Superior temporal gyrus (tissue), 1 donor: ENCODE data around the gene NPIPA1.
"Not testable (repeated sequence)": the region's sequence is repeated elsewhere in the genome, so short reads cannot be mapped to it uniquely, and the experiment has no call there.

Experiments
- DNase-seq: peaks from one replicate; pipeline ENCODE4 v3.0.0-alpha.2; 2016; ENCODE audit errors: extremely low spot score

NPIPA1 gene

GRCh38 chr16:14930246-14930645 lies 7.0 kb upstream of the NPIPA1 start:
- not testable (repeated sequence) for DNase-seq

GRCh38 chr16:14930971-14931370 lies 6.3 kb upstream of the NPIPA1 start:
- DNase-seq, result not testable (repeated sequence)

GRCh38 chr16:14932581-14933375 lies 4.5 kb upstream of the NPIPA1 start:
- DNase-seq, result not testable (repeated sequence)

DNA sequence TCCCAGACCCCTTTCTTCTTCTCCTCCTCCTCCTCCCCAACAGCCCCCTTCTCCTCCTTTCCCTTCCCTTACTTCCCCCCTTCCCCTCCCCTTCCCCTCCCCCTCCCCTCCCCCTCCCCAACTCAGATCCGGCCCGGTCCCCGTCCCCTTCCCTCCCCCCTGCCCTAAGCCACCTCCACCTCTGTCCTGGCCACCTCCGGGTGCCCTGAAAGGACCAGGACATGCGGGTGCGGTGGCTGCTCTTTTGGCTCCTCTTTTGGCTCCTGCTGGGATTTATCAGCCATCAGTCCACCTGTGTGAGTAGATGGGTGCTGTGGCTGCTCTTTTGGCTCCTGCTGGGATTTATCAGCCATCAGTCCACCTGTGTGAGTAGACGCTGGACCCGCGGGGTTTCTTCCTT lies 751 bp downstream of the NPIPA1 start:
- not testable (repeated sequence) for DNase-seq

- not testable (repeated sequence) for DNase-seq
Measured at GRCh38 chr16:14942686-14943085, 5.4 kb downstream of the NPIPA1 start.

DNA sequence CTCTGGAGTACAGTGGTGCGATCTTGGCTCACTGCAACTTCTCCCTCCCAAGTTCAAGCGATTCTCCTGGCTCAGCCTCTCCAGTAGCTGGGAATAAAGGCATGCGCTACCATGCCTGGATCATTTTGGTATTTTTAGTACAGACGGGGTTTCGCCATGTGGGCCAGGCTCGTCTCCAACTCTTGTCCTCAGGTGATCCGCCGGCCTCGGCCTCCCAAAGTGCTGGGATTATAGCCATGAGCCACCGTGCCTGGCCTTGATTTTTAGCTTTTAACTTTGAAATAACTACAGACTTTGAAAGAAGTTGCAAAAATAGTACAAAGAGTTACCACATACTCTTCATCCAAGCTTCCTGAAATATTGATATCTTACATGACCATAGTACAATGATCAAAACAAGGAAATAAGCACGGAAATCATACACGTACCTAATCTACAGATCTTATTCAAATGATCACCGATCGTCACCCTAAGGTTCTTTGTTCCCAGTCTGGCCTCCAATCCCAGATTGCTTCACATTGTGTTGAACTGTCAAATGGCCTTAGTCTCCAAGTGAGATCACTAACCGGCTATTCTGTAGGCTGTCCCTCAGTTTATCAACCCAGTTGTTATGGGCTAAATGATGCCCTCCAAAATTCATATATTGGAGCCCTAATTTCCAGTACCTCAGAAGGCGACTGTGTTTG lies 18.4 kb downstream of the NPIPA1 start:
- no peak for DNase-seq

- no peak for DNase-seq
Measured at GRCh38 chr16:14957576-14958322, 20.5 kb downstream of the NPIPA1 start.

- no peak for DNase-seq
Measured at GRCh38 chr16:14958323-14958600, 21.0 kb downstream of the NPIPA1 start.

DNA sequence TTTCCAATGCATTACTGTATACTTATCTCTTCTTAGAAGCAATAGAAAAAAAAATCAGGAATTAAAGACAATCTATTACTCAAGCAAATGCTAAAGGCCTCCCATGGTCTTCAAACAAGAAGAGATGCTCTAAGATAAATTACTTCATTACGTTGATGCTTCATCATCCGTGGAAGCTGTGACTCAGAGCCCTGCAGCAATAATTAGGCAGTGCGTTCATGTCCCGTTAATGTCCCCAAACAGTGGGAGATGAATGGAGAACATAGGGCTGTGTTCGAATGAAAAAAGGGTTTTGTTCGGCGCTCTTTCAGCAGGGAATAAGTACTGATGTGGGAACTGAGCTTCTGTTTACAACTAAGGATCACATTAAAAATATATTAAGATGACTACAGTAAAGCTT lies 21.7 kb downstream of the NPIPA1 start:
- DNase-seq, result peak; percentile 51

- no peak for DNase-seq
Measured at GRCh38 chr16:14961405-14962186, 24.4 kb downstream of the NPIPA1 start.

DNA sequence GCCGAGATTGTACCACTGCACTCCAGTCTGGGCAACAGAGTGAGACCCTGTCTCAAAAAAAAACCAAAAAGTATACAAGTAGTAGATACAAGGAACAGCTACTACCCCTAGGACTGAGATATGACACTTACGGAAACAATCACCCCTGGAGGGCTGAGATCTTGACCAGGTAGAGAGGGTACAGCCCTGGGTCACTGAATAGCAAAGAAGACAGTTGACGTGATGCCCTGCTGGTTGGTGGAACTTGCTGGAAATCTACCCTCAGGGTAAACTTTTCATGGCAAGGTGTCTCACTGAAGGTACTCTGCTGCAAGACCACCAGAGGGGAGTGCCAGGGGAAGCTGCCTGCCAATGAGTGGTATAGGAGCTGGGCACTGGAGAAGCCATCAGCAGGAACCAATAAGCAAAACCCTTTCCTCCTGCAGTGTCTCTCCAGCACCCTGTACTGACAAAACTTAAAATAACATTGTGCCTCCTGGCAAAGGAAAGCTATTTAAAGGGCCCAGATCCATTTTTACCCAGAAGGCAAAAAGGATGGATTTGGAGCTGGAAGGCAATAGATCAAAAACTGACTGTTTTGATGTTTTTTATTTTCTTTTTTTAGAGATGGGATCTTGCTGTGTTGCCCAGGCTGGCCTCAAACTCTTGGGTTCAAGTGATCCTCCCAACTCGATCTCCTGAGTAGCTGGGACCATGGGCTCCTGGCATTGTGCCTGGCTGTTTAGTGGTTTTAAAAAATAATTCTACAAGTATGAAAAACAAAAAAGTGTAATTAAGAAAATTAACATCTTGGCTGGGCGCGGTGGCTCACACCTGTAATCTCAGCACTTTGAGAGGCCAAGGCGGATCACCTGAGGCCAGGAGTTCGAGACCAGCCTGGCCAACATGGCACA lies 26.3 kb downstream of the NPIPA1 start:
- DNase-seq, result no peak

- no peak for DNase-seq
Measured at GRCh38 chr16:14965328-14965727, 28.1 kb downstream of the NPIPA1 start.

DNA sequence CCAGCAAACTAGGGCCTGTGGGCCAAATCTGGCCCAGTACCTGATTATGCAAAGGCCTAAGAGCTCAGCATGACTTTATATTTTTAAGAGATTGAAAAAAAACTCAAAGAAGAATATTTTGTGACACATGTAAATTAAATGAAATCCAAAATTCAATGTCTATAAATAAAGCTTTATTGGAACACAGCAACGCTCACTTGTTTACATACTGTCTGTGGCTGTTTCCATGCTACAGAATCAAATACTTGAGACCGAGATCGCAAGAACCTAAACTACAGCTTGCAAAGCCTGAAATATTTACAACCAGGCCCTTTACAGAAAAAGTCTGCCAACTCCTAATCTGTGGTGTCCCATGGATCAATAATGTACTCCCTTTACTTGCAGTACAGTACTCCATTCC lies 32.6 kb downstream of the NPIPA1 start:
- not testable (repeated sequence) for DNase-seq

- not testable (repeated sequence) for DNase-seq
Measured at GRCh38 chr16:14971621-14972228, 34.5 kb downstream of the NPIPA1 start.

DNA sequence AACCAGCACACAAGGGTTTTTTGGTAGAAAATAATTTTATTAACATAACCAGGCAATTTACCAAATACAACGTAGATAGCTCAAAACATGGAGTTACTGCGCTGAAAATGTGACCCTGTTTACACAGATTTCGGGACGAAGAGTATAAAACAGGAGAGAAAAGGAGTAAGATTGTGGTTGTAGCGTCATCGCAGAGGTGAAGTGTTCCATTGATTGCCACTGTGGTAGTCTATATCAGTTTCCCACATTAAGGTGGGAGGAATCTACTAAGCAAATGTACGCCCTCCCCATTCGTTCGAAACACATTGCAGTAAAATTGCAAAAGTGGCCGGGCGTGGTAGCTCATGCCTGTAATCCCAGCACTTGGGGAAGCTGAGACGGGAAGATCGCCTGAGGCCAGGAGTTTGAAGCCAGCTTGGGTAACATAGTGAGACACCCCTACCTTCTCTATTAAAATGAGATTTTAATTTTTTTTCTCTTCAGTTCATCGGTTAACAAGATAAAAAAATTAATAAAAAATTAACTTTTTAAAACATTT lies 36.6 kb downstream of the NPIPA1 start:
- DNase-seq, result not testable (repeated sequence)

GRCh38 chr16:14974331-14974655 lies 37.0 kb downstream of the NPIPA1 start:
- peak; percentile 52 for DNase-seq

GRCh38 chr16:14974656-14975417 lies 37.6 kb downstream of the NPIPA1 start, which contains the start of gene PDXDC1:
PDXDC1 (plus strand) TSS chr16:14975026; CDS start chr16:14975200, 174 bp downstream.
- peak; percentile 79 for DNase-seq

DNA sequence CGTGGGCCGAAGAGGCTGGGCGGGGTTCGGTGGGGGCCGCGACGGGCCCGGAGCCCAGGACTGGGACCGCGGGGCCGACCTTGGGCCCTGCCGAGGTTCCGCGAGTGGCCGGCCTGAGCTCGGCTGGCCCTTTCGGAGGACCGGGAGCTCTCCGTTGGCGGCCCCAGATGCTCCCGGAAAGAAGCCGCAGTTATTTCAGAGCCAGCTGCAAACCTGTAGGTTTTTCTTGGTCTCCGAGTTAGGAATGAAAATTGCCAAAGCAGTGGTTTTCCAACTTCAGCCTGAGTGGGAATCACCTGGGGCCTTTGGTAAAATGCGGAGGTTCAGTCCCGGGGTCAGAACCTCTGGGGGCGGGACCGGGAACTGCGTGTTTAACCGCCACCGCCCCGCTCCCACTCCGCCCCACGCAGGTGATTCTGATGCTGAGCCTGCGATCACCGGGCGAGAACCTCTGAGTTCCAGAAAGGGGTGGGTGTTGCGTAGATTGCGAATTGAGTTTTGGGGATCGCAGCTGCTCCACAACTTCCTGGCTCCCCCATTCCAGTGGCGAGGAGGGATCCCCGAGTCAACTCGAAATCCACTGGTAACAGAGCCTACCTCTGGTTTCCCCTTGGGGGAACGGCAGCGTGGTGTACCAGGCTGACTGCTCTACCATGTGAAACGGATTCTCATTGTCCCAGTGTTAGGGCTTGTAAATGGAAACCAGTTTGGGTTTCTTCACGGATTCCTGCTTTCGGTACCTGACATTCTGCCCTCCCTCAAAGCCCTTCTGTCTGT lies 38.4 kb downstream of the NPIPA1 start:
- peak; percentile 21 for DNase-seq
